ENCODE measurements around the gene SDC4.

DNA sequence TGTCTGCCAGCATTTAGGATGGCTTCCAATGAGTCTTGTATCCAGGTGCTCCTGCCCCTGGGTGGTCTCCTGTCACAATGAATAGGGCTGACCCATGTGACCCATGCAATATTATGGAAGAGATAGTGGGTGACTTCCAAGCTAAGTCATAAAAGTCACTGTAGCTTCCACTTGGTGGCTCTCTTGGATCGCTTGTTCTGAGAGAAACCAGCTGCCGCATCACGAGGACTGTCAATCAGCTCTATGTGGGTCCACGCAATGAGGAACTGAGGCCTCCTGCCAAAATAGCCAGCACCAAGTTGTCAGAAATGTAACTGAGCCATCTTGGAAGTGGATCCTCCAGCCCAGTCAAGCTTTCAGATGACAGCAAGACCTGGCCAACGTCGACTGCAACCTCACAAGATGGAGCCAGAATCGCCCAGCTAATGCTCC is 25.3 kb downstream of the SDC4 start:
- TF ChIP-seq, protein P1, sequence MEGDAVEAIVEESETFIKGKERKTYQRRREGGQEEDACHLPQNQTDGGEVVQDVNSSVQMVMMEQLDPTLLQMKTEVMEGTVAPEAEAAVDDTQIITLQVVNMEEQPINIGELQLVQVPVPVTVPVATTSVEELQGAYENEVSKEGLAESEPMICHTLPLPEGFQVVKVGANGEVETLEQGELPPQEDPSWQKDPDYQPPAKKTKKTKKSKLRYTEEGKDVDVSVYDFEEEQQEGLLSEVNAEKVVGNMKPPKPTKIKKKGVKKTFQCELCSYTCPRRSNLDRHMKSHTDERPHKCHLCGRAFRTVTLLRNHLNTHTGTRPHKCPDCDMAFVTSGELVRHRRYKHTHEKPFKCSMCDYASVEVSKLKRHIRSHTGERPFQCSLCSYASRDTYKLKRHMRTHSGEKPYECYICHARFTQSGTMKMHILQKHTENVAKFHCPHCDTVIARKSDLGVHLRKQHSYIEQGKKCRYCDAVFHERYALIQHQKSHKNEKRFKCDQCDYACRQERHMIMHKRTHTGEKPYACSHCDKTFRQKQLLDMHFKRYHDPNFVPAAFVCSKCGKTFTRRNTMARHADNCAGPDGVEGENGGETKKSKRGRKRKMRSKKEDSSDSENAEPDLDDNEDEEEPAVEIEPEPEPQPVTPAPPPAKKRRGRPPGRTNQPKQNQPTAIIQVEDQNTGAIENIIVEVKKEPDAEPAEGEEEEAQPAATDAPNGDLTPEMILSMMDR (IDR thresholded peaks at IDR 0.05 in 8 of 11, conservative IDR thresholded peaks at IDR 0.05 in 3 of 11), result peak in 4 of 11 experiments; percentile 21 to 42 (median 38)
- TF ChIP-seq POLR2A (IDR thresholded peaks at IDR 0.05), result no peak

All from spleen (tissue), 7 donors.